PC-9 (cell line): Measurements from ENCODE around the gene CCDC24. TPM values are rescaled to one million over a fixed set of nuclear protein-coding genes. Genes with fewer than 3 reads are reported as not detected.

Experiments used
- BruUV-seq: library from RNA; stranded (reverse); fragments of 400-500 nt; replicated peaks from 2 replicates; lab custom pipeline; 2021; lab: Mats Ljungman, UMichigan
- CTCF ChIA-PET: fragments of 300-600 bp; sonication (Branson Sonifier 250); formaldehyde crosslinking; loops from one replicate; lab custom pipeline; 2022; ENCODE audit warnings: antibody characterized with exemption; lab: Charles Lee
- POLR2A ChIA-PET: fragments of 300-600 bp; sonication (Branson Sonifier 250); formaldehyde crosslinking; loops from one replicate; lab custom pipeline; 2022; ENCODE audit warnings: antibody characterized with exemption; ENCODE audit not compliant: unreplicated experiment; lab: Charles Lee
- DNase-seq, 2 experiments: peaks; one replicate each; pipeline versions ENCODE4 v3.0.0 to v3.0.0-alpha.2; 2015 to 2022; ENCODE audit warnings: mixed read lengths in 1 of 2
- H2AFZ ChIP-seq: fragments of 200-600 bp; sonication (generic); 2 replicates; pipeline ENCODE4 v1.8.1; 2017; ENCODE audit warnings: antibody characterized with exemption
- H3F3A ChIP-seq: fragments of 200-600 bp; sonication (generic); 2 replicates; pipeline ENCODE4 v1.8.1; 2017; ENCODE audit warnings: antibody characterized with exemption, mild to moderate bottlenecking, low read depth; ENCODE audit not compliant: insufficient read depth
- H3K27ac ChIP-seq: fragments of 200-600 bp; sonication (generic); 2 replicates; pipeline ENCODE4 v1.6.1; 2016; ENCODE audit warnings: mixed run types
- H3K27me3 ChIP-seq: fragments of 200-600 bp; sonication (generic); 2 replicates; pipeline ENCODE4 v1.6.1; 2016; ENCODE audit warnings: low read depth, mixed run types; ENCODE audit not compliant: insufficient read depth
- H3K36me3 ChIP-seq: fragments of 200-600 bp; sonication (generic); 2 replicates; pipeline ENCODE4 v1.6.1; 2016; ENCODE audit warnings: low read depth, mixed run types
- H3K4me1 ChIP-seq: fragments of 200-600 bp; sonication (generic); replicated peaks from 2 replicates; pipeline ENCODE4 v1.6.1; 2016; ENCODE audit warnings: mixed run types; ENCODE audit not compliant: insufficient read depth
- H3K4me2 ChIP-seq: fragments of 200-600 bp; sonication (generic); 2 replicates; pipeline ENCODE4 v1.6.1; 2017; ENCODE audit warnings: mixed run types
- H3K4me3 ChIP-seq: fragments of 200-600 bp; sonication (generic); 2 replicates; pipeline ENCODE4 v1.6.1; 2016; ENCODE audit warnings: mixed run types
- H3K79me2 ChIP-seq: fragments of 200-600 bp; sonication (generic); 2 replicates; pipeline ENCODE4 v1.6.1; 2017; ENCODE audit warnings: low read depth, mixed run types
- H3K9me2 ChIP-seq: fragments of 200-600 bp; sonication (generic); 2 replicates; pipeline ENCODE4 v1.8.1; 2017; ENCODE audit warnings: mild to moderate bottlenecking; ENCODE audit not compliant: insufficient read depth
- H3K9me3 ChIP-seq: fragments of 200-600 bp; sonication (generic); 2 replicates; pipeline ENCODE4 v1.8.1; 2016; ENCODE audit warnings: low read depth; ENCODE audit not compliant: insufficient read depth
- H4K20me1 ChIP-seq: fragments of 200-600 bp; sonication (generic); 2 replicates; pipeline ENCODE4 v1.8.1; 2017; ENCODE audit not compliant: insufficient read depth
- EZH2 ChIP-seq: fragments of 200-600 bp; sonication (generic); IDR thresholded peaks from 2 replicates; pipeline ENCODE4 v1.8.0; 2017; ENCODE audit warnings: antibody characterized with exemption, low read depth
- intact Hi-C: fragments of 100-400 bp; cut with micrococcal nuclease; formaldehyde crosslinking; loops from one replicate; pipeline ENCODE4 v1.10.0; 2022; ENCODE audit not compliant: unreplicated experiment
- total RNA-seq: library from RNA; stranded (reverse); gene quantifications from 2 replicates; pipeline ENCODE4 v1.2.3, GENCODE V29; 2021
- TF ChIP-seq, protein P1 (sequence below): fragments of 200-600 bp; sonication (generic); conservative IDR thresholded peaks from 2 replicates; pipeline ENCODE4 v1.6.1; 2017; ENCODE audit warnings: mixed run types, antibody characterized with exemption, mild to moderate bottlenecking, moderate library complexity

Gene CCDC24
- total RNA-seq, 1 experiment from 2014 or later, result 47.9 TPM

DNA sequence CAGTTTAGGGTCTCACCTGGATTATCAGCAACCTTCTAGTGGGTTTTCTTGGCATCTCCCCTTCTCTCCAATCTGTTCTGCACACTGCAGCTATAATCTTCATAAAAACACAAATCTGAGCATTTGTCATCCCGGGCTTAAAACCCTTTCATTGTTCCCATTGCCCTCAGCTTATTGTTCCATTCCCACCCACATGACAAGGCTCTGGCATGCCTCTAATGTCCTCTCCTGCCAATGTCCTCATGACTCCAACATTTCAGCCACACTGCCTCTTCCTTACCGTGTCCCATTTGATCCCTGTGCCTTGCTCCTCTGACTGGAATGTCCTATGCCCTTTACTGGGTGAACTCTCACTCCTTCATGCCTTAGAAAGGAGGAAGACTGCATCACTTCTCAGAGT is 29.1 kb upstream of the CCDC24 start:
- no peaks in the 10 kb centered on the region for H3F3A ChIP-seq
- ChIA-PET POLR2A (no interaction called here), CTCF (no interaction called here)
- H3K79me2 ChIP-seq, result no peaks in the 10 kb centered on the region
- DNase-seq, result no peak
- H3K4me1 ChIP-seq, result no peaks in the 10 kb centered on the region
- H2AFZ ChIP-seq, result no peak overlapping the region
- H3K4me3 ChIP-seq, result no peak overlapping the region
- no peaks in the 10 kb centered on the region for H3K27me3 ChIP-seq
- no peaks in the 10 kb centered on the region for H3K36me3 ChIP-seq
- no peak overlapping the region for H3K27ac ChIP-seq
- no peaks in the 10 kb centered on the region for H3K9me3 ChIP-seq
- no TSS peak for BruUV-seq
- no peak for TF ChIP-seq EZH2
- TF ChIP-seq, protein P1, sequence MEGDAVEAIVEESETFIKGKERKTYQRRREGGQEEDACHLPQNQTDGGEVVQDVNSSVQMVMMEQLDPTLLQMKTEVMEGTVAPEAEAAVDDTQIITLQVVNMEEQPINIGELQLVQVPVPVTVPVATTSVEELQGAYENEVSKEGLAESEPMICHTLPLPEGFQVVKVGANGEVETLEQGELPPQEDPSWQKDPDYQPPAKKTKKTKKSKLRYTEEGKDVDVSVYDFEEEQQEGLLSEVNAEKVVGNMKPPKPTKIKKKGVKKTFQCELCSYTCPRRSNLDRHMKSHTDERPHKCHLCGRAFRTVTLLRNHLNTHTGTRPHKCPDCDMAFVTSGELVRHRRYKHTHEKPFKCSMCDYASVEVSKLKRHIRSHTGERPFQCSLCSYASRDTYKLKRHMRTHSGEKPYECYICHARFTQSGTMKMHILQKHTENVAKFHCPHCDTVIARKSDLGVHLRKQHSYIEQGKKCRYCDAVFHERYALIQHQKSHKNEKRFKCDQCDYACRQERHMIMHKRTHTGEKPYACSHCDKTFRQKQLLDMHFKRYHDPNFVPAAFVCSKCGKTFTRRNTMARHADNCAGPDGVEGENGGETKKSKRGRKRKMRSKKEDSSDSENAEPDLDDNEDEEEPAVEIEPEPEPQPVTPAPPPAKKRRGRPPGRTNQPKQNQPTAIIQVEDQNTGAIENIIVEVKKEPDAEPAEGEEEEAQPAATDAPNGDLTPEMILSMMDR, result no peak
- H3K4me2 ChIP-seq, result no peak overlapping the region
- H4K20me1 ChIP-seq, result no peaks in the 10 kb centered on the region
- H3K9me2 ChIP-seq, result no peaks in the 10 kb centered on the region
- intact Hi-C loops, result no loop called here

DNA sequence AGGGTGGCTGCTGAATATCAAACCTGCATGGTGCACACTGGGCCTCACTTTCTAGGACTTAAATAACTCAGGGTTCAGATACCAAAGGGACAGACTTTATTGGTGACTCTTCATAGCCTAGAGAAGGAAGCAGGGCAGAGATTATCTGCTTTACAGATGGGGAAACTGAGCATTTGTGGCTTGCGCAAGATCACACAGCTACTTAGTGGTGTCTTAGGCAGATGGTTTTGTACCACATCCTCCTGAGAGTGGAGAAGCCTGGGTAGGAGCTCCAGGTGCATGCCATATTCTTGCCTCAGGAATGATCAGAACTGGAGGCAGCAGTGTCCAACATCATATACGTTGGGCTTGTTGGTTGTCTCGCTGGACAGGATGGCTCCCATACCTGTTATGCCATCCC is 28.4 kb upstream of the CCDC24 start:
- ChIA-PET POLR2A (no interaction called here), CTCF (no interaction called here)
- no peak for TF ChIP-seq EZH2
- TF ChIP-seq, protein P1, result no peak
- no peaks in the 10 kb centered on the region for H3F3A ChIP-seq
- H2AFZ ChIP-seq, result no peak overlapping the region
- no peaks in the 10 kb centered on the region for H3K27me3 ChIP-seq
- H3K4me2 ChIP-seq, result no peak overlapping the region
- no peaks in the 10 kb centered on the region for H3K9me3 ChIP-seq
- DNase-seq, result no peak
- H3K27ac ChIP-seq, result no peak overlapping the region
- H3K36me3 ChIP-seq, result no peaks in the 10 kb centered on the region
- BruUV-seq, result no TSS peak
- intact Hi-C loops, result no loop called here
- no peaks in the 10 kb centered on the region for H3K9me2 ChIP-seq
- no peaks in the 10 kb centered on the region for H3K79me2 ChIP-seq
- no peaks in the 10 kb centered on the region for H3K4me1 ChIP-seq
- no peaks in the 10 kb centered on the region for H4K20me1 ChIP-seq
- no peak overlapping the region for H3K4me3 ChIP-seq

- H3K79me2 ChIP-seq, result no peaks in the 10 kb centered on the region
These were observed 27.5 kb upstream of the CCDC24 start for GRCh38 chr1:43963890-43964289.

More at GRCh38 chr1:43963890-43964289, 27.5 kb upstream of the CCDC24 start:
- no peak for DNase-seq
- POLR2A ChIA-PET, result no interaction called here
- no peaks in the 10 kb centered on the region for H4K20me1 ChIP-seq
- no peak overlapping the region for H3K27ac ChIP-seq
- no peaks in the 10 kb centered on the region for H3K36me3 ChIP-seq
- peaks cover 4% of the 10 kb centered on the region; the same call in 1 of the 2 replicates for H3F3A ChIP-seq
- H3K4me2 ChIP-seq, result no peak overlapping the region
- H3K4me1 ChIP-seq, result no peaks in the 10 kb centered on the region
- intact Hi-C loops, result no loop called here
- TF ChIP-seq, protein P1, result no peak
- TF ChIP-seq EZH2, result no peak
- H3K27me3 ChIP-seq, result no peaks in the 10 kb centered on the region
- H3K9me2 ChIP-seq, result no peaks in the 10 kb centered on the region
- no peak overlapping the region for H3K4me3 ChIP-seq
- no TSS peak for BruUV-seq
- H2AFZ ChIP-seq, result no peak overlapping the region
- no peaks in the 10 kb centered on the region for H3K9me3 ChIP-seq
- CTCF ChIA-PET, result interaction anchor here (0.7 kb wide), 1 partner anchor 1747 kb away, joined by 6 read pairs; no protein-coding TSS in a partner anchor
